BE2C (cell line): ENCODE data around the gene ZDHHC8.

Experiments
- DNase-seq: peaks from one replicate; pipeline ENCODE4 v3.0.0-alpha.2; 2020
- H3K27me3 ChIP-seq: fragments of 250-450 bp; sonication (Bioruptor Pico); 2 replicates; pipeline ENCODE4 v1.5.1; 2020; ENCODE audit warnings: mild to moderate bottlenecking
- H3K36me3 ChIP-seq: fragments of 250-450 bp; sonication (Bioruptor Pico); 2 replicates; pipeline ENCODE4 v1.5.1; 2020; ENCODE audit warnings: mild to moderate bottlenecking
- H3K4me1 ChIP-seq: fragments of 250-450 bp; sonication (Bioruptor Pico); 2 replicates; pipeline ENCODE4 v1.5.1; 2020
- H3K4me3 ChIP-seq: 2 replicates; pipeline ENCODE4 v1.5.1; 2011; ENCODE audit warnings: low read depth, low read length
- H3K9me3 ChIP-seq: fragments of 250-450 bp; sonication (Bioruptor Pico); 2 replicates; pipeline ENCODE4 v1.5.1; 2020
- CTCF ChIP-seq: IDR thresholded peaks from 2 replicates; pipeline ENCODE4 v1.5.1; 2012; ENCODE audit warnings: mild to moderate bottlenecking, low read depth, low read length

The ZDHHC8 gene

GRCh38 chr22:20123366-20124082 lies 8.1 kb upstream of the ZDHHC8 start:
- H3K4me1 ChIP-seq: peaks cover 8% of the 10 kb centered on the region
- no peak overlapping the region for H3K4me3 ChIP-seq
- H3K9me3 ChIP-seq: no peaks in the 10 kb centered on the region
- DNase-seq: no peak
- peaks cover 82% of the 10 kb centered on the region for H3K36me3 ChIP-seq
- no peaks in the 10 kb centered on the region for H3K27me3 ChIP-seq
- no peak for TF ChIP-seq CTCF

DNA sequence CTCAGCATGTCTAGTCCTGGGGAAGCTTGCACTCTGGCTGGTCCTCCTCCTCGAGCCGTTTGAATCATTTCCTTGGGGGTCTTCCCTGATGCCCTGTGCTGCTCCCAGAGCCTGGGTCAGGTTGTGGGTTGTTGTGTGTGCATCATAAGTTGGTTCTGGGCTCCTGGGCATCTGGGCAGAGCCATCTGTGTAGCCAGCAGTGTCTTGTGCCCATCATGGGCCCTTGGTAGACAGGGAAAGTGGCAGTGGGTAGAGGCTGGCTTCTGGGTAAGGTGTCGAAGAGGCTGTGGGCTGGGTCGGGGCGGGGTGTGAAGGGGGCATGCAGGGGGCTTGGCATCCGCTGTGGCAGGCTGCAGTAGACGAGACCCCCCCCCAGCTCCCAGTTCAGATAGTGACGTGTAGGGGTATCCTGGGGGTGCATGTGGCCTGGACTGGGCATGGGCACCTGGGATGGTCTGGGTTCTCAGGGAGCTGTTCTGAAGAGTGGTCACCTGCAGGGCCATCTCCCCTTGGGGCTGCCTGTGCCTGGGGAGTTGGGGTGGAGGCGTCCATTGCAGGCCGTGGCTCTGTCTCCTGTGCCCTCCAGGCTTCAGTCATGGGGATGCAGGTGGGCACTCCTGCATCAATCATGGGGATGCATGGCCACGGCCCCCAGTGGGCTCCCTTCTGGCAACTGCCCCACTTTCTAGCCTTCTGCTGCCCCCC lies 7.4 kb upstream of the ZDHHC8 start:
- no peak for DNase-seq
- no peaks in the 10 kb centered on the region for H3K9me3 ChIP-seq
- no peak for TF ChIP-seq CTCF
- peaks cover 4% of the 10 kb centered on the region for H3K4me1 ChIP-seq
- H3K27me3 ChIP-seq: no peaks in the 10 kb centered on the region
- peaks cover 75% of the 10 kb centered on the region for H3K36me3 ChIP-seq
- no peak overlapping the region for H3K4me3 ChIP-seq

GRCh38 chr22:20125201-20126174 lies 6.1 kb upstream of the ZDHHC8 start:
- TF ChIP-seq CTCF: no peak

DNA sequence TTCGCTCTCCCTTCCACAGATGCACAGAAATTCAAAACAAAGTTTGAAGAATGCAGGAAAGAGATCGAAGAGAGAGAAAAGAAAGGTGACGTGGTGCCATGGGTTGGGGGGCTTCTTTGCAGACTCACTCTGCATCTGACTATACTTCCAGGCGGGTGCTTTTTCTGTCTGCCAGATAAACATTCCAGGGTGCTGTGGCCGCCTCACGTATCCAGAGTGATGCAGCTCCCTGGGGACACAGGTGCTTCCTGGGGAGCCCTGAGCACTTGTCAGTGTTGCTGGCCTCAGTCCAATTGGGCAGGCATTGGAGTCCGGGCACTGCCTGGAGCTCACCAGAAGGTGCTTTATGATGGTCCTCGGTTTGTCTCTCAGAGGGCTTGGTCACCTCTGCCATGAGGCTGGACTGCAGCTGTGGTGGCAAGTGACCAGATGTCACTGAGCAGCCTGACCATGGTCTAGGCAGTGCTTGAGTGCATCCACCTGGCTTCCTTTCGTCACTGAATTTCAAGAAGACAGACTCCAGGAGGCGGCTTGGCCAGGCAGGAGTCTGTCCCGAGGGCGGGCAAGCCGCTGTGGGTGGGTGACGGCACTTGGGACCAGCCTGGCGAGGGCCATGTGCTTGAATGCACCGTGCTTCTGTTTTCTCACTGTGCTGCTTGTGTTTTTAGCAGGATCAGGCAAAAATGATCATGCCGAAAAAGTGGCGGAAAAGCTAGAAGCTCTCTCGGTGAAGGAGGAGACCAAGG lies 5.1 kb upstream of the ZDHHC8 start:
- no peaks in the 10 kb centered on the region for H3K27me3 ChIP-seq
- DNase-seq: peak; percentile 65
- no peak for TF ChIP-seq CTCF
- H3K36me3 ChIP-seq: peaks cover 54% of the 10 kb centered on the region
- H3K4me3 ChIP-seq: no peak overlapping the region
- peaks cover 7% of the 10 kb centered on the region; the same call in 1 of the 2 replicates for H3K4me1 ChIP-seq
- H3K9me3 ChIP-seq: no peaks in the 10 kb centered on the region

More at GRCh38 chr22:20125201-20126174, 6.1 kb upstream of the ZDHHC8 start:
- Histone ChIP-seq H3K36me3 (peaks cover 62% of the 10 kb centered on the region), H3K9me3 (no peaks in the 10 kb centered on the region), H3K4me1 (peaks cover 7% of the 10 kb centered on the region; the same call in 1 of the 2 replicates), H3K27me3 (no peaks in the 10 kb centered on the region), H3K4me3 (no peak overlapping the region)
- DNase-seq: no peak

GRCh38 chr22:20127318-20127868 lies 4.2 kb upstream of the ZDHHC8 start:
- Histone ChIP-seq H3K36me3 (peaks cover 44% of the 10 kb centered on the region), H3K27me3 (no peaks in the 10 kb centered on the region), H3K9me3 (no peaks in the 10 kb centered on the region), H3K4me3 (no peak overlapping the region), H3K4me1 (peaks cover 7% of the 10 kb centered on the region; the same call in 1 of the 2 replicates)
- no peak for DNase-seq
- TF ChIP-seq CTCF: no peak
